ENCODE results near the gene ZNF83.
"Not testable (repeated sequence)": the region's sequence is repeated elsewhere in the genome, so short reads cannot be mapped to it uniquely, and the experiment has no call there.

ZNF83 gene

GRCh38 chr19:52659013-52659412 is 20.9 kb upstream of the ZNF83 start:
- TF ChIP-seq ZNF274 (IDR thresholded peaks at IDR 0.05; ENCODE audit: low read depth, low read length): no peak
- H3K4me3 ChIP-seq (ENCODE audit: low read length): no peak overlapping the region

GRCh38 chr19:52658595-52658994 is 20.4 kb upstream of the ZNF83 start:
- H3K4me3 ChIP-seq (ENCODE audit: low read length): no peak overlapping the region
- no peak for TF ChIP-seq ZNF274 (IDR thresholded peaks at IDR 0.05; ENCODE audit: low read depth, low read length)

GRCh38 chr19:52653161-52653560 is 15.0 kb upstream of the ZNF83 start:
- TF ChIP-seq ZNF274 (IDR thresholded peaks at IDR 0.05; ENCODE audit: low read depth, low read length): no peak
- H3K4me3 ChIP-seq (ENCODE audit: low read length): no peak overlapping the region

GRCh38 chr19:52651956-52652355 is 13.8 kb upstream of the ZNF83 start:
- TF ChIP-seq ZNF274 (IDR thresholded peaks at IDR 0.05; ENCODE audit: low read depth, low read length): no peak
- no peak overlapping the region for H3K4me3 ChIP-seq (ENCODE audit: low read length)

- no peak overlapping the region for H3K4me3 ChIP-seq (ENCODE audit: low read length)
- TF ChIP-seq ZNF274 (IDR thresholded peaks at IDR 0.05; ENCODE audit: low read depth, low read length): no peak
Measured at GRCh38 chr19:52648336-52649016, 10.3 kb upstream of the ZNF83 start.

- no peak overlapping the region for H3K4me3 ChIP-seq (ENCODE audit: low read length)
- no peak for TF ChIP-seq ZNF274 (IDR thresholded peaks at IDR 0.05; ENCODE audit: low read depth, low read length)
Measured at GRCh38 chr19:52646571-52647217, 8.5 kb upstream of the ZNF83 start.

GRCh38 chr19:52640916-52641315 is 2.8 kb upstream of the ZNF83 start:
- no peak for TF ChIP-seq ZNF274 (IDR thresholded peaks at IDR 0.05; ENCODE audit: low read depth, low read length)
- H3K4me3 ChIP-seq (ENCODE audit: low read length): no peak overlapping the region

- TF ChIP-seq ZNF274 (IDR thresholded peaks at IDR 0.05; ENCODE audit: low read depth, low read length): no peak
- no peak overlapping the region for H3K4me3 ChIP-seq (ENCODE audit: low read length)
Measured at GRCh38 chr19:52639996-52640395, 1.8 kb upstream of the ZNF83 start.

- peak overlapping the region; percentile 75; the same call in 1 of the 2 replicates for H3K4me3 ChIP-seq (ENCODE audit: low read length)
- TF ChIP-seq ZNF274 (IDR thresholded peaks at IDR 0.05; ENCODE audit: low read depth, low read length): no peak
Measured at GRCh38 chr19:52638601-52639000, 446 bp upstream of the ZNF83 start.

GRCh38 chr19:52635786-52636570 is 2.2 kb downstream of the ZNF83 start:
- TF ChIP-seq ZNF274 (IDR thresholded peaks at IDR 0.05; ENCODE audit: low read depth, low read length): no peak
- no peak overlapping the region for H3K4me3 ChIP-seq (ENCODE audit: low read length)

- H3K4me3 ChIP-seq (ENCODE audit: low read length): not testable (repeated sequence)
Measured at GRCh38 chr19:52627441-52627840, 10.7 kb downstream of the ZNF83 start.

- no peak for TF ChIP-seq ZNF274 (IDR thresholded peaks at IDR 0.05; ENCODE audit: low read depth, low read length)
- H3K4me3 ChIP-seq (ENCODE audit: low read length): no peak overlapping the region
Measured at GRCh38 chr19:52626915-52627314, 11.2 kb downstream of the ZNF83 start.

GRCh38 chr19:52622261-52622660 is 15.9 kb downstream of the ZNF83 start:
- no peak for TF ChIP-seq ZNF274 (IDR thresholded peaks at IDR 0.05; ENCODE audit: low read depth, low read length)
- no peak overlapping the region for H3K4me3 ChIP-seq (ENCODE audit: low read length)

- no peak overlapping the region for H3K4me3 ChIP-seq (ENCODE audit: low read length)
- no peak for TF ChIP-seq ZNF274 (IDR thresholded peaks at IDR 0.05; ENCODE audit: low read depth, low read length)
Measured at GRCh38 chr19:52621376-52621775, 16.8 kb downstream of the ZNF83 start.
